Thoracic aorta (tissue), 2 donors: ENCODE measurements around the gene CREB5. TPM values are rescaled to one million over a fixed set of nuclear protein-coding genes. Genes with fewer than 3 reads are reported as not detected.

Source experiments
- ATAC-seq: fragments of 150-250 bp; one replicate; pipeline ENCODE4 v1.8.0; 2017; ENCODE audit warnings: low read depth; ENCODE audit not compliant: insufficient number of reproducible peaks, low FRiP score
- DNase-seq: peaks from one replicate; pipeline ENCODE4 v3.0.0-alpha.2; 2020; ENCODE audit warnings: low spot score
- H3K27ac ChIP-seq, 2 donors: fragments of 200-600 bp; sonication (generic); 1 replicate in 1 of 2; 2 replicates in 1 of 2; pipeline ENCODE4 v1.5.1; 2016; ENCODE audit warnings: mild to moderate bottlenecking in 2 of 2, moderate library complexity in 2 of 2
- H3K27me3 ChIP-seq: fragments of 200-600 bp; sonication (generic); replicated peaks from 2 replicates; pipeline ENCODE4 v1.6.0; 2016; ENCODE audit warnings: mild to moderate bottlenecking; ENCODE audit not compliant: insufficient read depth
- H3K36me3 ChIP-seq: fragments of 200-600 bp; sonication (generic); one replicate; pipeline ENCODE4 v1.5.1; 2016
- H3K4me1 ChIP-seq, 2 donors: fragments of 200-600 bp; sonication (generic); 1 replicate in 1 of 2; 2 replicates in 1 of 2; pipeline versions ENCODE4 v1.5.1 to v1.6.0; 2016; ENCODE audit warnings: low read depth in 2 of 2, mild to moderate bottlenecking in 1 of 2; ENCODE audit not compliant: control insufficient read depth in 1 of 2
- H3K4me3 ChIP-seq: fragments of 200-600 bp; sonication (generic); 2 replicates; pipeline ENCODE4 v1.5.1; 2016; ENCODE audit warnings: mild to moderate bottlenecking
- H3K9me3 ChIP-seq: fragments of 200-600 bp; sonication (generic); 2 replicates; pipeline ENCODE4 v1.5.1; 2016
- total RNA-seq, 2 donors: library from RNA; depleted of rRNA; stranded (reverse); fragments of >200 nt; gene quantifications; one replicate each; pipeline versions ENCODE4 v1.1.0 to v1.2.3, GENCODE V29; 2016
- TF ChIP-seq, protein P1 (sequence below): fragments of 200-600 bp; sonication (generic); IDR thresholded peaks from one replicate; pipeline ENCODE4 v1.5.1; 2019; ENCODE audit warnings: antibody characterized with exemption

CREB5 gene
- total RNA-seq, 2 donors from 2014 or later, result 44.4 to 49.1 TPM

DNA sequence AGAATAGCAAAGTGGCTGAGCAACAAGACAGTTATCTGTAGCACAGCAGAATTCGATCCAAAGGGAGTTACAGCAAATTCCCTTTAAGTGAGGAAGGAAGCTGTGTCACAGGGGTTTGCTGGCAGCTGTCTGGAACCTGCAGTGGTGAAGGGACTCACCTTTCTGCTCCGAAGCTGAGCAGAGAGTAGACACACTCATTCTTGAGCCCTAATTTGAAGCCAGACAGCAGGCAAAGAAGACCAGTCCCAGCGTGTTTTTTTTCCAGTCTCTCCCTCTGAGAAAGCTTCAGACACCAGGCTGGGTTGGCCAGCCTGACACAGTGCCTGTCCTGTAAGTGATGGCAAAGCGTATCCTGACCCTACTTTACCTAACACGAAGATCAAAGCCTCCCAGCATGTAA is 335.1 kb downstream of the CREB5 start:
- TF ChIP-seq, protein P1, sequence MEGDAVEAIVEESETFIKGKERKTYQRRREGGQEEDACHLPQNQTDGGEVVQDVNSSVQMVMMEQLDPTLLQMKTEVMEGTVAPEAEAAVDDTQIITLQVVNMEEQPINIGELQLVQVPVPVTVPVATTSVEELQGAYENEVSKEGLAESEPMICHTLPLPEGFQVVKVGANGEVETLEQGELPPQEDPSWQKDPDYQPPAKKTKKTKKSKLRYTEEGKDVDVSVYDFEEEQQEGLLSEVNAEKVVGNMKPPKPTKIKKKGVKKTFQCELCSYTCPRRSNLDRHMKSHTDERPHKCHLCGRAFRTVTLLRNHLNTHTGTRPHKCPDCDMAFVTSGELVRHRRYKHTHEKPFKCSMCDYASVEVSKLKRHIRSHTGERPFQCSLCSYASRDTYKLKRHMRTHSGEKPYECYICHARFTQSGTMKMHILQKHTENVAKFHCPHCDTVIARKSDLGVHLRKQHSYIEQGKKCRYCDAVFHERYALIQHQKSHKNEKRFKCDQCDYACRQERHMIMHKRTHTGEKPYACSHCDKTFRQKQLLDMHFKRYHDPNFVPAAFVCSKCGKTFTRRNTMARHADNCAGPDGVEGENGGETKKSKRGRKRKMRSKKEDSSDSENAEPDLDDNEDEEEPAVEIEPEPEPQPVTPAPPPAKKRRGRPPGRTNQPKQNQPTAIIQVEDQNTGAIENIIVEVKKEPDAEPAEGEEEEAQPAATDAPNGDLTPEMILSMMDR, result no peak
- Histone ChIP-seq H3K27ac (no peak overlapping the region), H3K27me3 (no peaks in the 10 kb centered on the region), H3K4me1 (peaks cover 0 to 37% of the 10 kb centered on the region in 2 donors), H3K9me3 (no peaks in the 10 kb centered on the region), H3K4me3 (no peak overlapping the region), H3K36me3 (no peaks in the 10 kb centered on the region)
- DNase-seq (no peak), ATAC-seq (no peak)

DNA sequence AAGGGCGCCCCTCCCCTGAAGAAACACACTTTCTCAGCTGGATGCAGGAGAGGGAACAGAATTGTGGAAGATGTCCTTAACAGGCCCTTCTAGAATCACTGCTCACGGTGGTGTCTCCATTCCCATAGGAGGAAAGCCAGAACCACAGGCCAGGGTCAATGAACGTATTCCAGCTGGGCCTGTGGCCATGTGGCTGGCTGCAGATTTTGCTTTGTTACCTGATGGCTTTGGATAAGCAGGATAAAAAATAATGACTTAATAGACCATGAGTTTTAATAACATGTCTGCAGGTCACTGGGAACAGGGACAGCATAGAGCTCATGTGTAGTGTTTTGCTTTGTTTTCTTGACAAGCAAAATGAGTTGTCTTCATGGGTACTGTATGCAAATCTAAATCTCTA is 335.5 kb downstream of the CREB5 start:
- no peak overlapping the region for H3K27ac ChIP-seq
- TF ChIP-seq, protein P1, result no peak
- ATAC-seq (no peak), DNase-seq (no peak)
- no peaks in the 10 kb centered on the region for H3K36me3 ChIP-seq
- H3K4me3 ChIP-seq, result no peak overlapping the region
- H3K4me1 ChIP-seq, result peaks cover 0 to 37% of the 10 kb centered on the region in 2 donors
- no peaks in the 10 kb centered on the region for H3K27me3 ChIP-seq
- H3K9me3 ChIP-seq, result no peaks in the 10 kb centered on the region

- no peak for ATAC-seq
- no peaks in the 10 kb centered on the region for H3K9me3 ChIP-seq
- TF ChIP-seq, protein P1, result no peak
- H3K4me1 ChIP-seq, result peaks cover 0 to 37% of the 10 kb centered on the region in 2 donors
- no peak overlapping the region for H3K27ac ChIP-seq
- DNase-seq, result no peak
- H3K4me3 ChIP-seq, result no peak overlapping the region
- H3K36me3 ChIP-seq, result no peaks in the 10 kb centered on the region
- H3K27me3 ChIP-seq, result no peaks in the 10 kb centered on the region
These were observed 336.0 kb downstream of the CREB5 start for GRCh38 chr7:28748346-28748745.

GRCh38 chr7:28748933-28749584 is 336.7 kb downstream of the CREB5 start:
- Histone ChIP-seq H3K27ac (no peak overlapping the region), H3K36me3 (no peaks in the 10 kb centered on the region), H3K9me3 (no peaks in the 10 kb centered on the region), H3K4me1 (peaks cover 0 to 37% of the 10 kb centered on the region in 2 donors), H3K4me3 (no peak overlapping the region), H3K27me3 (no peaks in the 10 kb centered on the region)
- no peak for ATAC-seq
- peak; percentile 18 for DNase-seq
- TF ChIP-seq, protein P1, result no peak

- peaks cover 0 to 37% of the 10 kb centered on the region in 2 donors for H3K4me1 ChIP-seq
- no peaks in the 10 kb centered on the region for H3K36me3 ChIP-seq
- no peaks in the 10 kb centered on the region for H3K9me3 ChIP-seq
- TF ChIP-seq, protein P1, result no peak
- DNase-seq (no peak), ATAC-seq (no peak)
- no peak overlapping the region for H3K4me3 ChIP-seq
- no peak overlapping the region for H3K27ac ChIP-seq
- H3K27me3 ChIP-seq, result no peaks in the 10 kb centered on the region
These were observed 337.3 kb downstream of the CREB5 start for GRCh38 chr7:28749638-28750037.
